HepG2 (cell line): ENCODE measurements around the gene ZNF185.

ENCODE experiments used
- ZFP37 ChIP-seq: sonication (generic); formaldehyde crosslinking; IDR thresholded peaks from 2 replicates; pipeline ENCODE4 v1.4.0; 2020; ENCODE audit warnings: missing genetic modification reagents, borderline replicate concordance
- TF ChIP-seq, protein P1 (sequence below): sonication (generic); formaldehyde crosslinking; IDR thresholded peaks from 2 replicates; pipeline ENCODE4 v1.5.0; 2020; ENCODE audit warnings: mild to moderate bottlenecking, missing genetic modification reagents, moderate library complexity

DNA sequence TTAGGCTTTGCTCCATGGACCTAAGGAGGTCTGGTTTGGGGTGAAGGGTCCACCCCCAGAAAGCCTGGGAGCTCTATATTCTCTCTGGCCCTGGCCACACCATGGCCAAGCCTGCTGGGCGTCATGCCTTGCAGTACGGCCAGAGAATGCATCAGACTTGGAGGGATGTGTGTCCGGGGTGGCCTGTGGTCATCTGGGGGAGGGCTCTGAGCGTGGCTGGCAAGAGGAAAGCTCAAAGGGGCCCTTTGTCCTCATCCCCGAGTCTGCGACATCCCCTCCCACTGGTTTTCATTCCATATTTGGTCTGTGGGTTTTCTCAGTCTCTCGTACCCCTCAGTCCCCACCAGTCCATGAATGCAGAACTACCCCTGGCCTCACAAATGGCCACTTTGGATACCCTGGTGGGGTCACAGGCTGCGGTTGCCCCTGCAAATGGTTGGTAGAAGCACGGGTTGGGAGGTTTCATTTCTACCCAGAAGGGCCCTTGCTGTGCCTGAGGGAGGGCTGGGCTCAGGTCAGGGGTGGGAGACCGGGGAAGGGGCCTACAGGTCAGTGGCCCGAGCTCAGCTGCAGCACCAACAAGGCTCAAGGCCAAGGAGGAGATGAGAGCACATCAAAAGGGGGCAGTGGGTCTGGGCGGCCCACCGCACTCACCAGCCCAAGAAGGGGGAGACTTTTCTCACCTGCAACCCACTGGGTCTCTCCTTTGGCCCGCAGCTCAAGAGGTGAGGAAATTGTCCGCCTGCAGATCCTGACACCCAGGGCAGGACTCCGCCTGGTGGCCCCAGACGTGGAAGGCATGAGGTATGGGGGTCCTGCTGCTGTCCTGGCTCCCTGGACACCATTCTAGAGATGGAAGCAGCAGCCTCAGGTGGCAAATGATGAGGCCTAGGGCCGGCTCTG is 30.2 kb downstream of the ZNF185 start:
- TF ChIP-seq, protein P1, sequence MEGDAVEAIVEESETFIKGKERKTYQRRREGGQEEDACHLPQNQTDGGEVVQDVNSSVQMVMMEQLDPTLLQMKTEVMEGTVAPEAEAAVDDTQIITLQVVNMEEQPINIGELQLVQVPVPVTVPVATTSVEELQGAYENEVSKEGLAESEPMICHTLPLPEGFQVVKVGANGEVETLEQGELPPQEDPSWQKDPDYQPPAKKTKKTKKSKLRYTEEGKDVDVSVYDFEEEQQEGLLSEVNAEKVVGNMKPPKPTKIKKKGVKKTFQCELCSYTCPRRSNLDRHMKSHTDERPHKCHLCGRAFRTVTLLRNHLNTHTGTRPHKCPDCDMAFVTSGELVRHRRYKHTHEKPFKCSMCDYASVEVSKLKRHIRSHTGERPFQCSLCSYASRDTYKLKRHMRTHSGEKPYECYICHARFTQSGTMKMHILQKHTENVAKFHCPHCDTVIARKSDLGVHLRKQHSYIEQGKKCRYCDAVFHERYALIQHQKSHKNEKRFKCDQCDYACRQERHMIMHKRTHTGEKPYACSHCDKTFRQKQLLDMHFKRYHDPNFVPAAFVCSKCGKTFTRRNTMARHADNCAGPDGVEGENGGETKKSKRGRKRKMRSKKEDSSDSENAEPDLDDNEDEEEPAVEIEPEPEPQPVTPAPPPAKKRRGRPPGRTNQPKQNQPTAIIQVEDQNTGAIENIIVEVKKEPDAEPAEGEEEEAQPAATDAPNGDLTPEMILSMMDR (CRISPR knock-in tag), result no peak
- no peak for TF ChIP-seq ZFP37 (CRISPR knock-in tag)
